CD4-positive, alpha-beta T cell (primary cell): Measurements from ENCODE around the gene ICAM2. TPM values are rescaled to one million over a fixed set of nuclear protein-coding genes. Genes with fewer than 3 reads are reported as not detected.

ENCODE experiments used
- ATAC-seq: fragments of 200-7000 bp; cut with Tn5 transposase; one replicate; pipeline ENCODE4 v1.10.0; 2022; ENCODE audit warnings: mild to moderate bottlenecking; ENCODE audit not compliant: poor library complexity
- CTCF ChIA-PET: fragments of 350-600 bp; sonication (Branson Sonifier 250); formaldehyde crosslinking; loops from one replicate; lab custom pipeline; 2021; ENCODE audit warnings: antibody characterized with exemption, inconsistent platforms; lab: Charles Lee
- POLR2A ChIA-PET: fragments of 350-600 bp; sonication (Branson Sonifier 250); formaldehyde crosslinking; loops from one replicate; lab custom pipeline; 2021; ENCODE audit warnings: antibody characterized with exemption, inconsistent platforms; lab: Charles Lee
- DNase-seq, 14 experiments: peaks; one replicate each; pipeline ENCODE4 v3.0.0-alpha.2; 2013 to 2020; ENCODE audit warnings: mixed read lengths in 2 of 14
- H3K27ac ChIP-seq, 2 donors: one replicate each; pipeline versions ENCODE4 v1.5.1 to v1.7.0; 2013; ENCODE audit warnings: low read length in 2 of 2, low read depth in 1 of 2, mild to moderate bottlenecking in 1 of 2
- H3K27me3 ChIP-seq, 2 experiments: 1 replicate in 1 of 2; 2 replicates in 1 of 2; pipeline versions ENCODE4 v1.6.1 to v1.7.0; 2013; ENCODE audit warnings: low read length in 2 of 2, control low read depth in 1 of 2, mild to moderate bottlenecking in 1 of 2, moderate library complexity in 1 of 2; ENCODE audit not compliant: insufficient read depth in 2 of 2, control insufficient read depth in 1 of 2
- H3K36me3 ChIP-seq: one replicate; pipeline ENCODE4 v1.6.1; 2013; ENCODE audit warnings: low read length, control low read depth; ENCODE audit not compliant: insufficient read depth
- H3K4me1 ChIP-seq: one replicate; pipeline ENCODE4 v1.6.1; 2013; ENCODE audit warnings: low read length, control low read depth; ENCODE audit not compliant: insufficient read depth
- H3K4me3 ChIP-seq: one replicate; pipeline ENCODE4 v1.5.1; 2013; ENCODE audit warnings: mild to moderate bottlenecking, low read length, moderate library complexity
- H3K9me3 ChIP-seq, 2 experiments: 1 replicate in 1 of 2; 2 replicates in 1 of 2; pipeline versions ENCODE4 v1.6.1 to v1.7.0; 2013; ENCODE audit warnings: low read length in 2 of 2, mild to moderate bottlenecking in 2 of 2, control low read depth in 1 of 2, moderate library complexity in 1 of 2; ENCODE audit not compliant: control insufficient read depth in 1 of 2, insufficient read depth in 1 of 2
- H3K27ac Mint-ChIP-seq: one replicate; pipeline ENCODE4 v1.8.0; 2020; ENCODE audit warnings: mixed read lengths
- H3K27me3 Mint-ChIP-seq: one replicate; pipeline ENCODE4 v1.8.0; 2021; ENCODE audit warnings: mixed read lengths
- H3K36me3 Mint-ChIP-seq: one replicate; pipeline ENCODE4 v1.8.0; 2021; ENCODE audit warnings: low read depth, mixed read lengths
- H3K4me1 Mint-ChIP-seq: one replicate; pipeline ENCODE4 v1.8.0; 2021; ENCODE audit warnings: low read depth, mixed read lengths
- H3K4me3 Mint-ChIP-seq: one replicate; pipeline ENCODE4 v1.8.0; 2020; ENCODE audit warnings: mild to moderate bottlenecking, mixed read lengths
- H3K9me3 Mint-ChIP-seq: one replicate; pipeline ENCODE4 v1.8.0; 2020; ENCODE audit warnings: mixed read lengths
- intact Hi-C, 2 experiments: fragments of 100-400 bp; cut with DNase I in 1 of 2; cut with micrococcal nuclease in 1 of 2; formaldehyde crosslinking; loops; one replicate each; pipeline versions ENCODE4 v1.15.1 to v1.9.0; 2023 to 2025; cut with DNase I, micrococcal nuclease
- total RNA-seq, 174 experiments: library from RNA in 2 of 174; stranded (reverse) in 2 of 174; gene quantifications; one replicate each; pipeline ENCODE4 v1.2.3 and lab custom pipeline; 2021 to 2026
- TF ChIP-seq, protein P1 (sequence below): fragments of 200-600 bp; IDR thresholded peaks from one replicate; pipeline ENCODE4 v1.8.0; 2022; ENCODE audit warnings: antibody characterized with exemption, mild to moderate bottlenecking

ICAM2 gene
- total RNA-seq, 2 experiments from 2014 or later = 50.6 to 54.7 TPM

DNA sequence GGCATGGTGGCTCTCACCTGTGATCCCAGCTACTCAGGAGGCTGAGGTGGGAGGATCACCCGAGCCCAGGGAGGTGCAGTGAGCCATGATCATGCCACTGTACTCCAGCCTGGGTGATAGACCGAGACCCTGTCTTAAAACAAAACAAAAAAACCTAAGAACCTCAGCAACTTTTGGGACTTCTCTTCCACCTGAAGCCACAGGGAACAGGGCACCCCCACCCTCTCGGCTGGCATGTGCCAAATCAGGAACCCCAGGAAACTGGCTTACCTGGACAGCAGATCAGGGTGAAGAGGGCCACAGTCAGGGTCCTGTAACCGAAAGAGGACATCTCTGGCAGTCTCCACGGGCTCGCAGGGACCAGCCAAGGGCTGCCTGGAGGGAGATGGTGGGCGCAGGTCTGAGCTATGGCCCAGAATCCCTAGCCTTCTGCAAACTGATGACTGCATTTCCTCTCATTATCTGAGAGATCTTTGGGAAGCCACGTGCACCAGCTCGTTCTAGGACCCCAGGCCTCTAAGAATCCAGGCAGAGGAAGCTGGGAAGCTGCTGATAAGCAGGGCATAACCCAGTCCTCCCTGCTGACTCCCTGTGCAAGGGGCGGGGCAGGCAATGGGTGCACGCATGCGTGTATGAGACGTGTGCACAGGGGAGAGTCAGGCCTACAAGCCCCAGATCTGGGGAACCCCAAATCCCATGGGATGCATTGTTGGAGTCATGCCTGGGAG is 13.9 kb downstream of the ICAM2 start:
- peaks cover 55% of the 10 kb centered on the region for H3K4me1 Mint-ChIP-seq
- H3K4me3 Mint-ChIP-seq = no peak overlapping the region
- peak overlapping the region; percentile 83 for H3K27ac Mint-ChIP-seq
- POLR2A ChIA-PET = interaction anchor here (1.0 to 4.0 kb wide), 3 partner anchors 10 to 17 kb away, joined by 3 to 31 read pairs (median 12); partner anchors contain the start of gene ICAM2
- TF ChIP-seq, protein P1, sequence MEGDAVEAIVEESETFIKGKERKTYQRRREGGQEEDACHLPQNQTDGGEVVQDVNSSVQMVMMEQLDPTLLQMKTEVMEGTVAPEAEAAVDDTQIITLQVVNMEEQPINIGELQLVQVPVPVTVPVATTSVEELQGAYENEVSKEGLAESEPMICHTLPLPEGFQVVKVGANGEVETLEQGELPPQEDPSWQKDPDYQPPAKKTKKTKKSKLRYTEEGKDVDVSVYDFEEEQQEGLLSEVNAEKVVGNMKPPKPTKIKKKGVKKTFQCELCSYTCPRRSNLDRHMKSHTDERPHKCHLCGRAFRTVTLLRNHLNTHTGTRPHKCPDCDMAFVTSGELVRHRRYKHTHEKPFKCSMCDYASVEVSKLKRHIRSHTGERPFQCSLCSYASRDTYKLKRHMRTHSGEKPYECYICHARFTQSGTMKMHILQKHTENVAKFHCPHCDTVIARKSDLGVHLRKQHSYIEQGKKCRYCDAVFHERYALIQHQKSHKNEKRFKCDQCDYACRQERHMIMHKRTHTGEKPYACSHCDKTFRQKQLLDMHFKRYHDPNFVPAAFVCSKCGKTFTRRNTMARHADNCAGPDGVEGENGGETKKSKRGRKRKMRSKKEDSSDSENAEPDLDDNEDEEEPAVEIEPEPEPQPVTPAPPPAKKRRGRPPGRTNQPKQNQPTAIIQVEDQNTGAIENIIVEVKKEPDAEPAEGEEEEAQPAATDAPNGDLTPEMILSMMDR = no peak
- H3K9me3 Mint-ChIP-seq = no peaks in the 10 kb centered on the region
- H3K36me3 ChIP-seq = peaks cover 93% of the 10 kb centered on the region
- H3K27ac ChIP-seq = peak overlapping the region; percentile 29 to 64
- CTCF ChIA-PET = interaction anchor here (1.2 to 2.6 kb wide), 3 partner anchors 10 to 19 kb away, joined by 4 to 11 read pairs (median 4); no protein-coding TSS in a partner anchor
- intact Hi-C loops = no loop called here
- no peaks in the 10 kb centered on the region for H3K27me3 Mint-ChIP-seq
- DNase-seq = no peak
- no peak for ATAC-seq
- H3K9me3 ChIP-seq = no peaks in the 10 kb centered on the region
- peaks cover 91% of the 10 kb centered on the region for H3K36me3 Mint-ChIP-seq
- H3K4me1 ChIP-seq = peaks cover 55% of the 10 kb centered on the region
- H3K4me3 ChIP-seq = no peak overlapping the region
- no peaks in the 10 kb centered on the region for H3K27me3 ChIP-seq

DNA sequence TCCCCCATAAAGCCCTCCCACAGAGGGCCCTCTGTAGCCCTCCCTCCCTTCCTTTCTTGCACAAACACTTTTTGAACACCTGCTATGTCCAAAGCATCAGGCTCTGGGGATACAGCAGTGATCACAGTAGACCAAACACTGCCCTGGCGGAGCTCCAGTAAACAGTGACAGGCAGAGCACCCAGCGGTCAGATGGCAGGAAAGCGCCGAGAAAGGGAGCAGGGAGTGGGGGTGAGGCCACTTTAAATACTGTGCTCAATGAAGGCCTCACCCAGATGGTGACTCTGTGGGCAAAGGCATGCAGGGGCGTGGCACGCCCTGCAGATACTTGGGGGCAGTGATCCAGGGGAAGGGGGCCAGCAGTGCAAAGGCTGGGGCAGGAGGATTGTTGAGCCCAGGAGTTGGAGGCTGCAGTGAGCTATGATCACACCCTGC is 14.7 kb downstream of the ICAM2 start:
- POLR2A ChIA-PET = interaction anchor here (1.0 to 4.0 kb wide), 3 partner anchors 11 to 17 kb away, joined by 3 to 31 read pairs (median 12); partner anchors contain the start of gene ICAM2
- intact Hi-C loops = no loop called here
- CTCF ChIA-PET = interaction anchor here (1.9 to 2.6 kb wide), 2 partner anchors 20 to 23 kb away, joined by 5 to 11 read pairs; no protein-coding TSS in a partner anchor
- no peak for DNase-seq
- H3K9me3 Mint-ChIP-seq = no peaks in the 10 kb centered on the region
- H3K4me3 Mint-ChIP-seq = no peak overlapping the region
- no peaks in the 10 kb centered on the region for H3K9me3 ChIP-seq
- TF ChIP-seq, protein P1 = no peak
- no peak for ATAC-seq
- peak overlapping the region in 1 of 2 donors; percentile 64 for H3K27ac ChIP-seq
- peaks cover 85% of the 10 kb centered on the region for H3K36me3 ChIP-seq
- H3K4me1 ChIP-seq = peaks cover 51% of the 10 kb centered on the region
- peaks cover 47% of the 10 kb centered on the region for H3K4me1 Mint-ChIP-seq
- no peak overlapping the region for H3K4me3 ChIP-seq
- H3K27me3 Mint-ChIP-seq = no peaks in the 10 kb centered on the region
- H3K27me3 ChIP-seq = no peaks in the 10 kb centered on the region
- H3K27ac Mint-ChIP-seq = peak overlapping the region; percentile 75
- H3K36me3 Mint-ChIP-seq = peaks cover 83% of the 10 kb centered on the region

DNA sequence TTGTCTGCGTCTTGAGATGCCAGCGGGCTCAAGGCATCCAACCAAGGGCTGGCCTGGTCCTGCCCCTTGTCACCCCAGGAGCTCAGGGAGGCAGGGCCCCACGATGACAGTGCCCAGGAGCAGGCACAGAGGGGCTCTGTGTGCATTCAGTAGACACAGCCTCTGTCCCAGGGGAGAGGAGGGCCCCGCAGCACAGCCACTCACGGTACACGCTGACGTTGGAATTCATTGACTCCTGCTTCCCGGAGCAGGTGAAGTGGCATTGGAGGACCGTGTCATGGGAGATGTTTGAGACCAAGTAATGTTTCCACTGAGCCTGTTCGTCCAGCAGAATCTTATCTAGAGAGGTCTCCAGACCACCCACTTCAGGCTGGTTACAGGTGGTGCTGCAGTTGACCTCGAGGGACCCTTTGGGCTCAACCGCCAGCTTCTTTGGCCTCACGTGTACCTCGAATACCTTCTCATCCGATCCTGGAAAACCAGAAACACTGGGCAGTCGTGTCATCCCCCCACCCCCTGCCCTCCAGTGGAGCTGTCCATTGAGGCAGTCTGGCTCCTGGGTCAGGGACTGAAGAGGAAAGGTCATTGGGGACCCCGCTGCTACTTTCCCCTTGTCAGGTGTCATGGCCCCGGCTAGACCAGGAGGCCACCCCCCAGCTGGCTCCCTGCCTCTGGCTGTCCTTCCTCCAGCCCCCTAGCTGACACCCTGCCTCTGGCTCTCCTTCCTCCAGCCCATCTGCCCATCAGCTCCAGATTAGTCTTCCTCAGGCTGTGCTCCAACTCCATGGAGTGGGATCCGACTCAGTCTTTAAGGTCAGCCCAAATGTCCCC is 15.3 kb downstream of the ICAM2 start:
- H3K36me3 ChIP-seq = peaks cover 80% of the 10 kb centered on the region
- DNase-seq (no peak), ATAC-seq (no peak)
- ChIA-PET CTCF (interaction anchor here (1.2 to 2.6 kb wide), 3 partner anchors 11 to 24 kb away, joined by 3 to 11 read pairs (median 5); no protein-coding TSS in a partner anchor), POLR2A (interaction anchor here (2.5 to 4.0 kb wide), 2 partner anchors 12 to 14 kb away, joined by 12 to 31 read pairs; partner anchors contain the start of gene ICAM2)
- Mint-ChIP-seq H3K27ac (peak overlapping the region; percentile 75), H3K4me3 (no peak overlapping the region), H3K36me3 (peaks cover 77% of the 10 kb centered on the region), H3K27me3 (no peaks in the 10 kb centered on the region), H3K4me1 (peaks cover 44% of the 10 kb centered on the region), H3K9me3 (no peaks in the 10 kb centered on the region)
- peaks cover 52% of the 10 kb centered on the region for H3K4me1 ChIP-seq
- peak overlapping the region in 1 of 2 donors; percentile 64 for H3K27ac ChIP-seq
- H3K27me3 ChIP-seq = no peaks in the 10 kb centered on the region
- no peaks in the 10 kb centered on the region for H3K9me3 ChIP-seq
- intact Hi-C loops = no loop called here
- TF ChIP-seq, protein P1 = no peak
- no peak overlapping the region for H3K4me3 ChIP-seq
